EL (cell line): ENCODE data around the gene TIMMDC1.
"Not testable (repeated sequence)": the region's sequence is repeated elsewhere in the genome, so short reads cannot be mapped to it uniquely, and the experiment has no call there.

Experiments
- DNase-seq: peaks from one replicate; pipeline ENCODE4 v3.0.0-alpha.2; 2016

The TIMMDC1 gene

DNA sequence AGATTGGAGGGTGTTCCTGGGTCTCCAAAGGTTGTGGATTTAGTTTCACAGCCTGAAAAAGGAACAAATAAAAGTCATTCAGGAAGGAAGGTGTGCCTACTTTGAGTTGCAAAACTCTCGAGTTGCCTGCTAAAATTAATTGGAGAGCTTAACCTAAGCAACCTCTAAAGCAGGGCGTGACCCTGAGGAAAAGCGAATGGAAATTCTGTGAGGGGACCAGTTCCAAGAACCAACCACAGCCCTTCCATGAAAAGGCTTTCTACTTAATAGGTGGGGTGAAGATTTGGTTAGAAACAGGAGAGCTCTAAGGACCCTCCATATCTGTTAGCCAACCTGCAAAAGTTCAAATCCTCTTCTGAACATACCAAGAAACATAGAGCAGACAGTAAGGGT lies 59.5 kb downstream of the TIMMDC1 start:
- DNase-seq, result no peak

DNA sequence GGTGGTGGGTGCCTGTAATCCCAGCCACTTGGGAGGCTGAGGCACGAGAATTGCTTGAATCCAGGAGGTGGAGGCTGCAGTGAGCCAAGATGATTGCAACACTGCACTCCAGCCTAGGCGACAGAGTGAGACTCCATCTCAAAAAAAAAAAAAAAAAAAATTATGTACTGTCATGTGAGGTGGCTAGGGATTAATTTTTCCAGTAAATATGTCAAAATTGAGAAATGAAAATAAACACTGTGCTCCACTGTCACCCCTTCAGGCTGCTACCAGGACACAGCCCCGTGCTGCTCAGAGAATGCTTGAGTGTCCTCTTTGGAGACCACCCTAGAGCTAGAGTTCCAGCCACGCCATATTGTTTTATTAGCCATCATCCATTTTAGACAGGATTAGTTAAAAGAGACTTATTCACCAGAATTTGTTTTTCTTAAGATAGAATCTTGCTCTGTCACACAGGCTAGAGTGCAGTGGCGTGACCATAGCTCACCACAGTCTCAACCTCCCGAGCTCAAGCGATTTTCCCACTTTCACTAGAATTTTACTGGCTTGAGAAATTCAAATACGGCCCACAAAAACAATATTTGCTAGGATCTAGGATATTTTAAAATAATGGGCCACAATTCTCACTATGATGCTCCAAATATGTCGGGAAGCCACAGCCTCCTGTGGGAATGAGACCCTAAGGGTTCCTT lies 60.4 kb downstream of the TIMMDC1 start:
- DNase-seq, result no peak

GRCh38 chr3:119559441-119559963 lies 61.2 kb downstream of the TIMMDC1 start, which contains the start of gene CD80:
TSS of gene CD80 (minus strand) at chr3:119559614. CDS start at chr3:119557728, 1,886 bp downstream.
- peak; percentile 45 for DNase-seq

GRCh38 chr3:119560160-119560559 lies 61.8 kb downstream of the TIMMDC1 start:
- DNase-seq, result no peak

- no peak for DNase-seq
Observed at GRCh38 chr3:119562307-119562961, 64.1 kb downstream of the TIMMDC1 start.

- DNase-seq, result not testable (repeated sequence)
Observed at GRCh38 chr3:119563334-119563733, 65.0 kb downstream of the TIMMDC1 start.

GRCh38 chr3:119569156-119569555 lies 70.8 kb downstream of the TIMMDC1 start:
- DNase-seq, result no peak

DNA sequence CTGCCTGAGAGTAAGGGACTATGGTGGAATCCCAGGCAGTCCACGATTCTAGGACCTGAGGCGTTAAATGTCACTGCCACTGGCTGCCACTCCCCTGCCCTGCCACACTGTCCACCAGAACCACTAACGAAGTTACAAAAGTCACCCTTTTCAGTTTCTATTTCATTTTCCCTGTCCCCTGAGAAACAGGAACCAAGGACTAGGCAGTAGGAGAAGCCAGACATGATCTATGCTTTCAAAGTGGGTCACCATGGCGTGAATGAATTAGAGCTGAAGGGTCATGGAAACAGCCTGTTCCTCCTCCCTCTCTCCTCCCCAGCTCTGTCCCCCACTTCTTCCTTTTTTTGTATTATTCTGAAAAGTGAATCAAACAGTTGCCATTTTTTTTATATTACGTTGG lies 71.9 kb downstream of the TIMMDC1 start:
- no peak for DNase-seq

GRCh38 chr3:119571230-119571629 lies 72.9 kb downstream of the TIMMDC1 start:
- no peak for DNase-seq

DNA sequence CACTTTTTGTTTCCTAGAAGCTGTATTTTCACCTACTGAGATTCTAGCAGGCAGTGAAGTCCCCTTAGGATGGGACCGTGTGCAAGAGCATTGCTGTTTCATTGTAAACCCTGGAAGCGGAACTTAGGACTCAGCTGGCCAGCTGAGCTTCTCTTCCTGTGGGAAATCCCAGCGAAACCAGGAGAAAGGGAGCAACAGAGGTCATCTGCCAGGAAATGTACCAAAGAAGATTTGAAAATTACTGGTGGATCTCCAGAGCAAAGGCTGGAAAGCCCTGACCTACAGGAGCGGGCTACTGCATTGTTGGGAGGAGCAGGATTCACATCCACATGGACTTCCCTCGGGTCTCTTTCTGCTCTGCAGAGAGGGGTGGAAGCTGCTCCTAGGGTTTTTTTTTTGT lies 73.3 kb downstream of the TIMMDC1 start:
- no peak for DNase-seq
